Prostate gland (tissue), 2 donors: ENCODE results near the gene MRPL16. TPM values are rescaled to one million over a fixed set of nuclear protein-coding genes. Genes with fewer than 3 reads are reported as not detected.
"Not testable (repeated sequence)": the region's sequence is repeated elsewhere in the genome, so short reads cannot be mapped to it uniquely, and the experiment has no call there.

Experiments
- DNase-seq: peaks from one replicate; pipeline ENCODE4 v3.0.0-alpha.2; 2019; ENCODE audit warnings: low spot score
- H3K27ac ChIP-seq, 2 donors: fragments of 200-600 bp; sonication (generic); 2 replicates each; pipeline ENCODE4 v1.5.1; 2017 to 2019
- H3K27me3 ChIP-seq: fragments of 200-600 bp; sonication (generic); replicated peaks from 2 replicates; pipeline ENCODE4 v1.5.1; 2019; ENCODE audit not compliant: insufficient read depth
- H3K36me3 ChIP-seq, 2 donors: fragments of 200-600 bp; sonication (generic); 1 replicate in 1 of 2; 2 replicates in 1 of 2; pipeline versions ENCODE4 v1.5.1 to v1.8.1; 2017 to 2019
- H3K4me1 ChIP-seq: fragments of 200-600 bp; sonication (generic); replicated peaks from 2 replicates; pipeline ENCODE4 v1.5.1; 2019
- H3K4me3 ChIP-seq, 2 donors: fragments of 200-600 bp; sonication (generic); 2 replicates each; pipeline ENCODE4 v1.5.1; 2017 to 2019
- H3K9me3 ChIP-seq: fragments of 200-600 bp; sonication (generic); 2 replicates; pipeline ENCODE4 v1.5.1; 2017
- POLR2A ChIP-seq: fragments of 450-650 bp; IDR thresholded peaks from one replicate; pipeline ENCODE4 v1.6.1; 2016; ENCODE audit warnings: antibody characterized with exemption, mild to moderate bottlenecking
- POLR2AphosphoS5 ChIP-seq: sonication (generic); formaldehyde crosslinking; IDR thresholded peaks from one replicate; pipeline ENCODE4 v1.6.1; 2017; ENCODE audit warnings: antibody characterized with exemption
- WGBS: methylation state at CpG from one replicate; pipeline ENCODE4 v1.1.5; 2018; 5-methylcytosine and 5-hydroxymethylcytosine counted together
- intact Hi-C: fragments of 100-400 bp; cut with DNase I; formaldehyde crosslinking; loops from one replicate; pipeline ENCODE4 v1.14.2; 2022
- total RNA-seq, 2 donors: library from RNA; depleted of rRNA; stranded (reverse); fragments of >200 nt; gene quantifications; one replicate each; pipeline ENCODE4 v1.1.0, GENCODE V29; 2016
- TF ChIP-seq, protein P1 (sequence below), 4 experiments: fragments of 200-600 bp in 2 of 4; fragments of 450-650 bp in 2 of 4; sonication (generic) in 2 of 4; IDR thresholded peaks; 1 replicate in 3 of 4; 2 replicates in 1 of 4; pipeline ENCODE4 v1.5.1; 2016 to 2019; ENCODE audit warnings: antibody characterized with exemption in 4 of 4, mild to moderate bottlenecking in 2 of 4, moderate library complexity in 2 of 4

MRPL16 gene
- total RNA-seq, 2 donors from 2014 or later: 38.3 to 97.6 TPM

DNA sequence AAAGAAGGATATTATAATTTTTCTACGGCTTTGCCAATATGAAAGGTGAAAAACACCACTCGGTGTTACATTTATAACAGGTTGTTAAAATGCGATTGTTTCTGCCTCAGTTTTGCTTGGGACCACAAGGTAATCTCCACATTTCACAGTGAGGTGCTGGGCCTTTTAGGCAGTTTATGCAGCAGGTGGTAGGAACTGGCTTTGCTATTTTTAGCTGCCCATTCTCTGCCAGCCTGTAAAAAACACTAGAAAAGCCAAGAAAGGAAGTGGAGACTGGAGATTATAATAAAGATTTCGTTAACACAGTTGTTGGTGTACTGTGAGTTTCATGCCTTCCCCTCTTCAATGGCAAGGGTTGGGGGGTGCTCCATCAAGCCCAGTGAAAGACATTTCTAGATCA, 8.0 kb upstream of the MRPL16 start:
- Histone ChIP-seq H3K4me3 (no peak overlapping the region), H3K36me3 (no peaks in the 10 kb centered on the region), H3K27ac (no peak overlapping the region), H3K27me3 (no peaks in the 10 kb centered on the region), H3K4me1 (no peaks in the 10 kb centered on the region), H3K9me3 (no peaks in the 10 kb centered on the region)
- intact Hi-C loops: no loop called here
- TF ChIP-seq POLR2A (no peak), POLR2AphosphoS5 (no peak)
- TF ChIP-seq, protein P1, sequence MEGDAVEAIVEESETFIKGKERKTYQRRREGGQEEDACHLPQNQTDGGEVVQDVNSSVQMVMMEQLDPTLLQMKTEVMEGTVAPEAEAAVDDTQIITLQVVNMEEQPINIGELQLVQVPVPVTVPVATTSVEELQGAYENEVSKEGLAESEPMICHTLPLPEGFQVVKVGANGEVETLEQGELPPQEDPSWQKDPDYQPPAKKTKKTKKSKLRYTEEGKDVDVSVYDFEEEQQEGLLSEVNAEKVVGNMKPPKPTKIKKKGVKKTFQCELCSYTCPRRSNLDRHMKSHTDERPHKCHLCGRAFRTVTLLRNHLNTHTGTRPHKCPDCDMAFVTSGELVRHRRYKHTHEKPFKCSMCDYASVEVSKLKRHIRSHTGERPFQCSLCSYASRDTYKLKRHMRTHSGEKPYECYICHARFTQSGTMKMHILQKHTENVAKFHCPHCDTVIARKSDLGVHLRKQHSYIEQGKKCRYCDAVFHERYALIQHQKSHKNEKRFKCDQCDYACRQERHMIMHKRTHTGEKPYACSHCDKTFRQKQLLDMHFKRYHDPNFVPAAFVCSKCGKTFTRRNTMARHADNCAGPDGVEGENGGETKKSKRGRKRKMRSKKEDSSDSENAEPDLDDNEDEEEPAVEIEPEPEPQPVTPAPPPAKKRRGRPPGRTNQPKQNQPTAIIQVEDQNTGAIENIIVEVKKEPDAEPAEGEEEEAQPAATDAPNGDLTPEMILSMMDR (IDR thresholded peaks at IDR 0.05): no peak
- 46% methylated on average over 4 of the region's 4 CpGs for WGBS
- no peak for DNase-seq

DNA sequence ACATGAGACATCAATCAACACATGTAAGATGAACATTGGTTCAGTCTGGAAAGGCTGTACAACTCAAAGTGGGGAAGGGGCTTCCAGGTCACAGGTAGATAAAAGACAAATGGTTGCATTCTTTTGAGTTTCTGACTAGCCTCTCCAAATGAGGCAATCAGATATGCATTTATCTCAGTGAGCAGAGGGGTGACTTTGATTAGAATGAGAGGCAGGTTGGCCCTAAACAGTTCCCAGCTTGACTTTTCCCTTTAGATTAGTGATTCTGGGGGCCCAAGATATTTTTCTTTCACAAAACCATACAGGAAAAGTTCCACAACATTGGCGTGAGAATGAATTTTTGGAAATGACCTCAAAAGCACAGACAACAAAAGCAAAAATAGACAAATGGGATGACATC, 5.9 kb upstream of the MRPL16 start:
- H3K9me3 ChIP-seq, H3K27me3 ChIP-seq, H3K4me3 ChIP-seq, H3K4me1 ChIP-seq, DNase-seq, intact Hi-C loops, H3K36me3 ChIP-seq, H3K27ac ChIP-seq: not testable (repeated sequence)
- 91% methylated on average over 1 of the region's 1 CpG for WGBS

DNA sequence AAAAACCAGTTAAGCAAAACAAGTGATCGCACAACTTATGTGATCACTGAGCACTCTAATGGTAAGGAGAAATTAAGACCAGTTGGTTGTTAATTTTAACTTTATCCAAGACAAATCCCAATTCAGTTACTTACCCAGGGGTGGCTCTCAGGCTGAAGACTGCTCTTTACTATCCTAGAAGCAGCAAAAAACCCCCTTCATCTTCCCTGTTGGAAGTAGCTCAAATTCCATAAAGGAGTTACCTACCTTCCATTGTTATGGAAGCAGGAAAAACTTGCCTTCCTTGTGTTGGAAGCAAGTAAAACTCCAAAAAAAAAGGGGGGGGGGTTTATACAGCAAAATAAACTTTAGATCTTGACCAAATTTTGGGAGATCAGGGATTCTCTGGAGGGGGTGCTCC, 5.2 kb upstream of the MRPL16 start:
- TF ChIP-seq, protein P1 (IDR thresholded peaks at IDR 0.05): no peak
- TF ChIP-seq POLR2AphosphoS5 (no peak), POLR2A (no peak)
- 100% methylated on average over 1 of the region's 1 CpG for WGBS
- intact Hi-C loops: no loop called here
- H3K4me3 ChIP-seq: no peak overlapping the region
- H3K9me3 ChIP-seq: no peaks in the 10 kb centered on the region
- no peaks in the 10 kb centered on the region for H3K4me1 ChIP-seq
- no peaks in the 10 kb centered on the region for H3K36me3 ChIP-seq
- H3K27me3 ChIP-seq: no peaks in the 10 kb centered on the region
- DNase-seq: no peak
- no peak overlapping the region for H3K27ac ChIP-seq

DNA sequence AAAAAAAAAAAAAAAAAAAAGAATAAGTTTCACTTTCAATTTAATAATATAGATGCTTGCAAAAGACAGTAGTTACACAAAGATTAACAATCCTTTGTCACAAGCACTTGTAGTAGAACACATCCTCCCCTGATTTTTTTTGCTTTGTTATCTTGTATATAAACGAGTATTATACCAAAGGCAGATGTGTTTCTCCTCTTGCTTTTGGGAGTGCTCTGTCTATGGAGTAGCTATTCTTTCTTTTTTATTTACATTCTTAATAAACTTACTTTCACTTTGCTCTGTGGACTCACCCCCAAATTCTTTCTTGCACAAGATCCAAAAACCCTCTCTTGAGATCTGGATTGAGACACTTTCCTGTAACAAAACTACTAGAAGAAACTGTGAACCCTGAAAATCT, 3.4 kb upstream of the MRPL16 start:
- intact Hi-C loops: no loop called here
- H3K36me3 ChIP-seq: no peaks in the 10 kb centered on the region
- H3K4me1 ChIP-seq: no peaks in the 10 kb centered on the region
- H3K9me3 ChIP-seq: no peaks in the 10 kb centered on the region
- H3K4me3 ChIP-seq: no peak overlapping the region
- H3K27ac ChIP-seq: no peak overlapping the region
- TF ChIP-seq, protein P1 (IDR thresholded peaks at IDR 0.05): no peak
- TF ChIP-seq POLR2A: no peak
- no peak for TF ChIP-seq POLR2AphosphoS5
- 38% methylated on average over 1 of the region's 1 CpG for WGBS
- no peak for DNase-seq
- H3K27me3 ChIP-seq: no peaks in the 10 kb centered on the region

DNA sequence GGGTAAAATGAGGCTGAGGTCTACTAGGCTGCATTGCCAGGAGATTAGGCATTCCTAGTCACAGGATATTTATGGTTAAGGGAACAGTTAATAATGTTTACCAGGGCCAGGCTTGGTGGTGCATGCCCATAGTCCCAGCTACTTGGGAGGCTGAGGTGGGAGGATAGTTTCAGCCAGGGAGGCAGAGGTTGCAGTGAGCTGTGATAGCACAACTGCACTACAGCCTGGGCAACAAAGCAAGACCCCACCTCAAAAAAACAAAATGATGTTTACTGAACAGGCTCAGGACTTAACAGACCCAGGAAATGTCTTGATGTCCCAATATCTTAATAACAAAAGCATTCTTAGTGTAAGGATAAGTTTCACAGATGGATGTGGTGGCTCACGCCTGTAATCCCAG, 2.8 kb upstream of the MRPL16 start:
- Histone ChIP-seq H3K4me1 (no peaks in the 10 kb centered on the region), H3K4me3 (no peak overlapping the region), H3K9me3 (no peaks in the 10 kb centered on the region), H3K27ac (no peak overlapping the region), H3K27me3 (no peaks in the 10 kb centered on the region), H3K36me3 (no peaks in the 10 kb centered on the region)
- intact Hi-C loops: no loop called here
- 100% methylated on average over 1 of the region's 1 CpG for WGBS
- no peak for DNase-seq
- TF ChIP-seq POLR2A (no peak), POLR2AphosphoS5 (no peak)
- TF ChIP-seq, protein P1 (IDR thresholded peaks at IDR 0.05): no peak
